ENCODE measurements around the gene FOXG1. TPM values are rescaled to one million over a fixed set of nuclear protein-coding genes. Genes with fewer than 3 reads are reported as not detected.

Gene FOXG1
- total RNA-seq, 2 experiments from 2014 or later: not detected

GRCh38 chr14:28785096-28785952, 18.7 kb downstream of the FOXG1 start:
- peaks cover 38% of the 10 kb centered on the region for H3K27me3 Mint-ChIP-seq
- peaks cover 5% of the 10 kb centered on the region for H3K9me3 Mint-ChIP-seq
- no peak for TF ChIP-seq CTCF (IDR thresholded peaks at IDR 0.05)
- H3K4me1 Mint-ChIP-seq (ENCODE audit: low read depth): peaks cover 3% of the 10 kb centered on the region
- ChIA-PET CTCF (interaction anchor here (1.2 kb wide), 1 partner anchor 31 kb away, joined by 3 read pairs; no protein-coding TSS in a partner anchor), POLR2A (no interaction called here)
- DNase-seq (no peak), ATAC-seq (no peak)
- peaks cover 2% of the 10 kb centered on the region for H3K36me3 Mint-ChIP-seq (ENCODE audit: low read depth)
- H3K4me3 Mint-ChIP-seq: no peak overlapping the region
- no peak overlapping the region for H3K27ac Mint-ChIP-seq
- intact Hi-C loops (cut with micrococcal nuclease): no loop called here

- Mint-ChIP-seq H3K9me3 (peaks cover 13% of the 10 kb centered on the region), H3K27me3 (no peaks in the 10 kb centered on the region), H3K27ac (no peak overlapping the region), H3K4me1 (ENCODE audit: low read depth) (no peaks in the 10 kb centered on the region), H3K4me3 (no peak overlapping the region), H3K36me3 (ENCODE audit: low read depth) (no peaks in the 10 kb centered on the region)
- intact Hi-C loops (cut with micrococcal nuclease): no loop called here
- ATAC-seq: no peak
- TF ChIP-seq CTCF (IDR thresholded peaks at IDR 0.05): no peak
- no peak for DNase-seq
- ChIA-PET POLR2A (no interaction called here), CTCF (no interaction called here)
Observed at GRCh38 chr14:28807518-28807917, 40.9 kb downstream of the FOXG1 start.

GRCh38 chr14:28813810-28814209, 47.2 kb downstream of the FOXG1 start:
- TF ChIP-seq CTCF (IDR thresholded peaks at IDR 0.05): no peak
- H3K9me3 Mint-ChIP-seq: peaks cover 6% of the 10 kb centered on the region
- ATAC-seq (no peak), DNase-seq (no peak)
- H3K4me1 Mint-ChIP-seq (ENCODE audit: low read depth): no peaks in the 10 kb centered on the region
- H3K27me3 Mint-ChIP-seq: no peaks in the 10 kb centered on the region
- intact Hi-C loops (cut with micrococcal nuclease): no loop called here
- POLR2A ChIA-PET: no interaction called here
- CTCF ChIA-PET: no interaction called here
- no peaks in the 10 kb centered on the region for H3K36me3 Mint-ChIP-seq (ENCODE audit: low read depth)
- H3K4me3 Mint-ChIP-seq: no peak overlapping the region
- no peak overlapping the region for H3K27ac Mint-ChIP-seq
